Endothelial cell of hepatic sinusoid (primary cell): ENCODE results near the gene PARP15.
"Not testable (repeated sequence)": the region's sequence is repeated elsewhere in the genome, so short reads cannot be mapped to it uniquely, and the experiment has no call there.

ENCODE experiments used
- in situ Hi-C: cut with HindIII; loops from 2 replicates; pipeline ENCODE4 v1.10.0; 2017; ENCODE audit warnings: low sequenced_read_pairs

PARP15 gene

GRCh38 chr3:122612696-122613095 lies 35.2 kb downstream of the PARP15 start:
- in situ Hi-C loops: no loop called here

GRCh38 chr3:122615303-122615702 lies 37.9 kb downstream of the PARP15 start:
- in situ Hi-C loops: no loop called here

- in situ Hi-C loops: no loop called here
Measured at GRCh38 chr3:122618614-122619013, 41.2 kb downstream of the PARP15 start.

GRCh38 chr3:122619040-122619439 lies 41.6 kb downstream of the PARP15 start:
- in situ Hi-C loops: no loop called here

- in situ Hi-C loops: no loop called here
Measured at GRCh38 chr3:122620399-122620798, 42.9 kb downstream of the PARP15 start.

DNA sequence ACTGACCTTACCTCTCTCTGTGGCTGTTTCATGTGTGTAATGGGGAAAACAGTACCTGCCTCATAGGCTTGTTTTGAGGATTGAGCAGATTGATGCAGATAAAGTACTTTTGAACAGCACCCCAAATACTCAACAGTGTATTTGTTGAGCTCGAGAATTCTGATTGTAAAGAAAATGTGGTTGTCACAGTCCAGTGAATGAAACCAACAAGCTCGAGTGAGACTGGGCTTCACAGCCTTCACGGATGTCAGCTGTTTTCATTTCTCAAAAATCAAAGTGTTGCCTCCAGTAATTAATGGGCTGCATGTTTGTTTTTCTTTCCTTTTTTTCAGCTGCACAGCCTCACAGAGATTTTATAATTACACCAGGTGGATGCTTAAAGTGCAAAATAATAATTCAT lies 43.7 kb downstream of the PARP15 start:
- in situ Hi-C loops: no loop called here

GRCh38 chr3:122623031-122623829 lies 45.8 kb downstream of the PARP15 start:
- in situ Hi-C loops: no loop called here

DNA sequence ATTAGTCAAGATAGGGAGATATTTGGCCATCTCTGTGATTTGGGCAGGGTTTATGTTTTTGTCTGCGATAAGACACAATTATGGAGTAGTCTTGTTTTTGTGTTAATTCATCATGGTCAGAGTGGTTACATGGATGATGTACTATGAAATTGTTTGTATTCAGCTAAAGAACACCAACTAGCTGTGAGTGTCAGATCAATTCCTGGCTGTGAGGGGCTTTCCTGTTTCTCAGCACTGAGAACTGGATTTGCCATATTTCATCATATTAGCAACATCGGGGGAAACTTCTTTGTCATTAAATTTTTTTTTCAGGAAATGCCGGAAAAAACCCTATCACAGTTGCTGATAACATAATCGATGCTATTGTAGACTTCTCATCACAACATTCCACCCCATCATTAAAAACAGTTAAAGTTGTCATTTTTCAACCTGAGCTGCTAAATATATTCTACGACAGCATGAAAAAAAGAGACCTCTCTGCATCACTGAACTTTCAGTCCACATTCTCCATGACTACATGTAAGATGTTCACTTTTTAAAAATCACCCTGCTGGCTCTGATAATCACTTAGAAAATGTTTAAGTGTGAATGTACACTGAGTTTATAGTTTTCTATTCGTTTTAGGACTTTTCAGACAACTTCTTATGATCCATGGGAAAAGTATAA lies 49.2 kb downstream of the PARP15 start:
- in situ Hi-C loops: no loop called here

GRCh38 chr3:122627301-122627700 lies 49.9 kb downstream of the PARP15 start:
- in situ Hi-C loops: no loop called here

DNA sequence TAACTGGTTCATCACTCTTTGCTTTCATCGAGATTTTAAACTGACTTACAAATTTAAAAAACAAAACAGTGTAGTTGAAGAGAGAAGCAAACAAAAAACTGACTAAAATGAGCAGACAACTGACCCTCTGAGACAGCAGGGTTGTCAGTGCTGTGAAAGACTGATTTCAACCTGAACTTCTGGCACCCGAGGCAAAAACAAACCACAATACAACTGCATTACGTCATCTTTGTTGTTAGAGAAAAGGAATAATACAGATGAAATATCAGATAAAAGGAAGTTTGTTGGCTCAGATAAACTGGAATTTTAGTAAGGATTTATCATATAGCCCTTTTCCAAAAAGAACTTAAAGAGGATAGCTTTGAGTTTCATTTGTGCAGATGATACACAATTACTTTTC lies 51.1 kb downstream of the PARP15 start:
- in situ Hi-C loops: no loop called here

- in situ Hi-C loops: no loop called here
Measured at GRCh38 chr3:122629763-122630162, 52.3 kb downstream of the PARP15 start.

- in situ Hi-C loops: no loop called here
Measured at GRCh38 chr3:122635789-122636188, 58.3 kb downstream of the PARP15 start.

DNA sequence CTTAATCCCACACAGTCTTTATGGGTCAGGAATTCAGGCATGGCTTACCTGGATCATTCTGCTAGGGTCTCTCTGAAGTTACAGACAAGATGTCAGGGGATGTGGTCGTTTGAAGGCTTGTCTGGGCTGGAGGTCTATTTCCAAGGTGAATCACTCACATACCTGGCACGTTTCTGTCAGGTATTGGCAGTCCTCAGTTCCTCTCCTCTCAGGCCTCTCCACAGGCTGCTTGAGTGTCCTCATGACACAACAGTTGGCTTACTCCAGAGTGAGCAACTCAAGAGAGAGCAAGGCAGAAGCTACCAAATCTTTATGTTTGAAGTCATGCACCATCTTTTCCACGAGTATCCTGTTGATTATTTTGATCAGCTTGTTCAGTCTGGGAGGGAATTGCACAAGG lies 59.2 kb downstream of the PARP15 start:
- in situ Hi-C loops: no loop called here

- in situ Hi-C loops: no loop called here
Measured at GRCh38 chr3:122640437-122640999, 63.1 kb downstream of the PARP15 start.

DNA sequence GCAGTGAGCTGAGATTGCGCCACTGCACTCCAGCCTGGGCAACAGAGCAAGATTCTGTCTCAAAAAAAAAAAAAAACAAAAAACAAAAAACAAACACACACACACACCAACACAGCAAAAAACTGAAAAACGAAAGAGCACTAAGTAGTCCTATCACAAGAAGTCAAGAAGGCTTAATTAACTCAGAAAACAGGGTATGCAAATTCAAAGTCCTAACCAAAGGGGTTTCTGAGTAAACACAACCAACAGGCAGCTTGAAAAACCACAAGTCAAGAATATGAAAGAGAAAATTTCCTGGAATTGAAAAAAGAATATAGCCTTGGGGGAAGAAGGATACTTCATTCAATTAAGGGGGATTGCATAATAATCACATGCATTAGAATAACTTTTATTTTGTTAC lies 65.5 kb downstream of the PARP15 start:
- in situ Hi-C loops: no loop called here

GRCh38 chr3:122646146-122646988 lies 68.9 kb downstream of the PARP15 start:
- in situ Hi-C loops: no loop called here

- in situ Hi-C loops: not testable (repeated sequence)
Measured at GRCh38 chr3:122651233-122651907, 73.9 kb downstream of the PARP15 start.

DNA sequence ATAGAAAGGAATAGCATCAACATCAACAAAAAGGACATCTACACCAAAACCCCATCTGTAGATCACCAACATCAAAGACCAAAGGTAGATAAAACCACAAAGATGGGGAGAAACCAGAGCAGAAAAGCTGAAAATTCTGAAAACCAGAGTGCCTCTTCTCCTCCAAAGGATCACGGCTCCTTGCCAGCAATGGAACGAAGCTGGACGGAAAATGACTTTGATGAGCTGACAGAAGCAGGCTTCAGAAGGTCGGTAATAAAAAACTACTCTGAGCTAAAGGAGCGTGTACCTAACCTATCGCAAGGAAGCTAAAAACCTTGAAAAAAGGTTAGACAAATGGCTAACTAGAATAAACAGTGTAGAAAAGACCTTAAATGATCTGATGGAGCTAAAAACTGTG lies 74.5 kb downstream of the PARP15 start:
- in situ Hi-C loops: not testable (repeated sequence)

DNA sequence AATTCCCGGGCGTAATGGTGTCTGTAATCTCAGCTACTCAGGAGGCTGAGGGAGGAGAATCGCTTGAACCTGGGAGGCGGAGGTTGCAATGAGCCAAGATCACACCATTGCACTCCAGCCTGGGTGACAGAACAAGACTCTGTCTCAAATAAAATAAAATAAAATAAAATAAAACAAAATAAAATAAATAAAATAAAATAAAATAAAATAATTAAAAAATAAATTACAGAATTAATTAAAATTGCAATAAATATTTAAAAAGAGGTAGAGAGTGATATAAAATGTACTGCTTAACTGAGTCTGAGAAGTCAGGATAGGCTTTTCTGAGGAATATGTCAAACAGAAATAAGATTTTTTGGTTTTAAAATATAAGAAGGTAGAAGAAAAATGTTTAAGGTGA lies 80.9 kb downstream of the PARP15 start:
- in situ Hi-C loops: not testable (repeated sequence)

DNA sequence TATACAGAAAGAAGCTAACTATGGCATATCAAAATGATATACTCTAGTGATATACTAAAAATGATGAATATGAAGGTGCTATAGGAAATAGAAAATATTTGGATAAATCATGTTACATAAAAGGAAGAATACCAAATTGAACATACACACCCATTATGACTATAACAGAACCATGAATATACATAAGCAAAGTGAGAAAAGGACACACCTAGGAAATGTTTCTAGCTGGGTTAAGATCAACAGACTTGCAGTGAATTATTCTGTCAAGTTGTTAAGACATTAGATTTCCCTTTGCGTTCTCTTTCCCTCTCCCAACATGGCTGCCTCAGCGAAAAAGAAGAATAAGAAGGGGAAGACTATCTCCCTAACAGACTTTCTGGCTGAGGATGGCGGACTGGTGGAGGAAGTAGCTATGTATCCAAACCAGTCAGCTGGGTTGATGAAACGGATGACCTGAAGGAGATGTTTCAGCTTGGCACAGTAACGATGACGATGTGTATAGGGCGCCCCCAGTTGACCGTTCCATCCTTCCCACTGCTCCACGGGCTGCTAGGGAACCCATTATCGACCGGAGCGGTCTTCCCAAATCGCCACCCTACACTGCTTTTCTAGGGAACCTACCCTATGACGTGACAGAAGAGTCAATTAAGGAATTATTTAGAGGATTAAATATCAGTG lies 83.0 kb downstream of the PARP15 start:
- in situ Hi-C loops: loop anchor here (5.0 kb wide), 1 partner anchor 88 kb away; no protein-coding TSS in a partner anchor
